Measurements from ENCODE around the gene RBFOX2.

- no peak for TF ChIP-seq KDM5A (IDR thresholded peaks at IDR 0.05)
- TF ChIP-seq CTCF (IDR thresholded peaks at IDR 0.05) = no peak
- TF ChIP-seq POLR2AphosphoS2 (conservative IDR thresholded peaks at IDR 0.05; ENCODE audit: low read length) = no peak
- no peak for TF ChIP-seq HDAC2 (IDR thresholded peaks at IDR 0.05)
- no peak for TF ChIP-seq USF2 (IDR thresholded peaks at IDR 0.05)
- TF ChIP-seq NR3C1 (IDR thresholded peaks at IDR 0.05) = no peak
- TF ChIP-seq POLR2A (IDR thresholded peaks at IDR 0.05; ENCODE audit: low read length) = no peak
- TF ChIP-seq RARB (CRISPR knock-in tag; IDR thresholded peaks at IDR 0.05) = no peak
- TF ChIP-seq EHMT2 (IDR thresholded peaks at IDR 0.05; ENCODE audit: low read depth) = no peak
Observed at GRCh38 chr22:35746248-35746647, 282.4 kb downstream of the RBFOX2 start.
